VCaP (cell line): ENCODE results near the gene TENM4.

Experiments used
- H3K27ac ChIP-seq: fragments of 450-650 bp; 2 replicates; pipeline ENCODE4 v1.5.1; 2017
- CTCF ChIP-seq: fragments of 450-650 bp; conservative IDR thresholded peaks from 2 replicates; pipeline ENCODE4 v1.5.1; 2017; ENCODE audit warnings: mild to moderate bottlenecking, moderate library complexity

The TENM4 gene

DNA sequence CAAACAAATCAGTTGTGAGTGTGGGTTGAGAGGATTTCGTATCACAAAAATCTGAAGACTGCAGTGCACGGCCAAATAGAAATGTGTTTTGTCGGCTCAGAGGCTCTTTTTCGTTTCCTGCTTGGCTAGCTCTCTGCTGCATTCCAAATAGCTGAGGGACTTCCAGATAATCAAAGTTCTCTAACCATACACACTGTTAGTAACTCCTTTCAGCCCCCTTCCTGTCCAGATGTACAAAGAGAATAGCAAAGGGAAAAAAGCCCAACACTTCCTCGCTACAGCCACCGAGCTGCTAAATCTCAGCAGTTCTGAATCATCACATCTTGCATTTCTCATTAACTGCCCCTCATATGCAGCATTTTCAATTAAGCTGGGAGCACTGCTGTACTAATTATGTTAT is 203.1 kb downstream of the TENM4 start:
- no peak for TF ChIP-seq CTCF
- no peak overlapping the region for H3K27ac ChIP-seq

- no peak overlapping the region for H3K27ac ChIP-seq
- no peak for TF ChIP-seq CTCF
These were observed 203.7 kb downstream of the TENM4 start for GRCh38 chr11:79237091-79237490.

GRCh38 chr11:79236541-79236971 is 204.3 kb downstream of the TENM4 start:
- no peak overlapping the region for H3K27ac ChIP-seq
- no peak for TF ChIP-seq CTCF

GRCh38 chr11:79235696-79236095 is 205.1 kb downstream of the TENM4 start:
- H3K27ac ChIP-seq, result no peak overlapping the region
- no peak for TF ChIP-seq CTCF

GRCh38 chr11:79232346-79232745 is 208.5 kb downstream of the TENM4 start:
- no peak for TF ChIP-seq CTCF
- no peak overlapping the region for H3K27ac ChIP-seq

GRCh38 chr11:79229047-79229446 is 211.8 kb downstream of the TENM4 start:
- no peak for TF ChIP-seq CTCF
- no peak overlapping the region for H3K27ac ChIP-seq

DNA sequence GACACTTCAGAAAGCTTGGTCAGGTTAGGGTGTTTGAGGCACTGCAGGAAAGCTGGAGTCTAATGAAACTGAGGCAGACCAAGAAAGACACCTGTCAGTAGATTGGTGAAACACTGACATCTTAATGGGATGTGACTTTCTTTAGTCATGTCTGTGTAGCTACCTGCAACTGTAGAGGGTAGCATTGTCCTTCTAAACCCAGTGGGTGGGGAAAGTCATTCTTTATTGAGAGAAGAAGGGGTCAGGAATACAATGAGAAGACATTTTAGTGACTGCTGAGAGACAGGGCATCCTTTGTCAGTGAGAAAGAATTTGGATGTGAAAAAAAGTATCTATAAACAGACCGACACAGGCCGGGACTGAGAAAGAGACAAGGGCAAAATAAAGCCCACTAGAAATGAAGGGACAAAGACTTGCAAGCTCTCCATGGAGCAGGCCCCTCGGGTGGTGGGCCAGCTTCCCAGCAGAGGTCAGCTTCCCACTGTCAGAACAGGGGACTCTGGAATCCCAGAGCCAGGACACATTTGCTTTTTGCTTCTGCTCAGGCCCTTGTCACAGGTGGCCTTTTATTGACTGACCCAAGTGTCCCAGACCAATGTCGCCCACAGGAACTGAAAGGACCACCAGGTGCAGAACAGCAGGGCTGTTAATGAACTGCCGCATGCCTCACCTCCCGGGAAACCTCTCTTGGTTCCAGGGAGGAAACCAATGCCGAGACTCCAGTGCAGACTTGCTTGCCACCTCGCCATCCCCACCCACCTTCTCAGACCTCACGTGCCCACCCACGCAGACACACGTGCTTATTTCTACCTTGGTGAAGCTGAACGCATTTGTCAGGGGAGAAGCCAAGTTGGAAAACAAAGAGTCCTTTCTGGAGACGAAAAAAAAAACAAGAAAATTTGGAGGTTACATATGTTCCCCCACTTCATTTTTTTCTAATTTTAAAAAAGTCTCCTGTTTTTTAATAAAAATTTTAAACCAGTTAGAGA is 212.8 kb downstream of the TENM4 start:
- H3K27ac ChIP-seq, result no peak overlapping the region
- TF ChIP-seq CTCF, result peak; percentile 21
